HepG2 (cell line): ENCODE data around the gene TPX2. TPM values are rescaled to one million over a fixed set of nuclear protein-coding genes. Genes with fewer than 3 reads are reported as not detected.

Source experiments
- GTF3A ChIP-seq: sonication (generic); formaldehyde crosslinking; conservative IDR thresholded peaks from 2 replicates; pipeline ENCODE4 v1.4.0; 2020; ENCODE audit warnings: mild to moderate bottlenecking, missing genetic modification reagents
- JUND ChIP-seq: sonication (generic); formaldehyde crosslinking; IDR thresholded peaks from 2 replicates; pipeline ENCODE4 v1.8.0; 2022; ENCODE audit warnings: mild to moderate bottlenecking, missing genetic modification reagents
- KMT2A ChIP-seq: sonication (generic); formaldehyde crosslinking; IDR thresholded peaks from 2 replicates; pipeline ENCODE4 v1.4.0; 2020; ENCODE audit warnings: missing genetic modification reagents
- MAF1 ChIP-seq: sonication (generic); formaldehyde crosslinking; IDR thresholded peaks from 2 replicates; pipeline ENCODE4 v1.5.0; 2020; ENCODE audit warnings: missing genetic modification reagents, borderline replicate concordance
- MEIS2 ChIP-seq: sonication (generic); formaldehyde crosslinking; IDR thresholded peaks from 2 replicates; pipeline ENCODE4 v1.9.0; 2021; ENCODE audit warnings: mild to moderate bottlenecking, missing genetic modification reagents
- NCOA2 ChIP-seq: sonication (generic); formaldehyde crosslinking; IDR thresholded peaks from 2 replicates; pipeline ENCODE4 v1.8.0; 2022; ENCODE audit warnings: inconsistent platforms
- SYNCRIP ChIP-seq: fragments of 200-400 bp; formaldehyde crosslinking; IDR thresholded peaks from 2 replicates; pipeline ENCODE4 v1.6.1; 2018; ENCODE audit warnings: mild to moderate bottlenecking, low read depth, low read length; ENCODE audit not compliant: insufficient read depth
- ZNF136 ChIP-seq: sonication (generic); formaldehyde crosslinking; IDR thresholded peaks from 2 replicates; pipeline ENCODE4 v1.8.1; 2022; ENCODE audit warnings: low read depth, mild to moderate bottlenecking, moderate library complexity, missing genetic modification reagents
- ZNF256 ChIP-seq: sonication (generic); formaldehyde crosslinking; conservative IDR thresholded peaks from 2 replicates; pipeline ENCODE4 v1.4.0; 2020; ENCODE audit warnings: missing genetic modification reagents
- ZNF777 ChIP-seq: sonication (generic); formaldehyde crosslinking; IDR thresholded peaks from 2 replicates; pipeline ENCODE4 v1.4.0; 2020; ENCODE audit warnings: missing genetic modification reagents
- polyA plus RNA-seq, 8 experiments: library from polyadenylated mRNA; depleted of rRNA in 3 of 8; stranded (reverse) in 7 of 8; unstranded in 1 of 8; fragments of >200 nt; fragmentation: Illumina TruSeq in 4 of 8; extraction: Trizol in 4 of 8; gene quantifications; 2 replicates each; pipeline versions ENCODE4 v1.2.1 to v1.2.3, GENCODE V29; 2011 to 2016; ENCODE audit warnings: low read depth in 4 of 8, missing spikeins in 1 of 8, mixed read lengths in 1 of 8; ENCODE audit not compliant: insufficient read depth in 1 of 8
- total RNA-seq, 5 experiments: library from RNA; depleted of rRNA; stranded (reverse); fragments of >200 nt; fragmentation: Illumina TruSeq; extraction: Trizol; gene quantifications; 2 replicates each; pipeline ENCODE4 v1.2.3, GENCODE V29; 2016; ENCODE audit warnings: low read depth in 1 of 5
- TF ChIP-seq, protein P1 (sequence below): sonication (generic); formaldehyde crosslinking; IDR thresholded peaks from 2 replicates; pipeline ENCODE4; 2020; ENCODE audit warnings: missing genetic modification reagents, mild to moderate bottlenecking, borderline replicate concordance
- TF ChIP-seq, protein P2 (sequence below): sonication (generic); formaldehyde crosslinking; IDR thresholded peaks from 2 replicates; pipeline ENCODE4 v1.8.1; 2023; ENCODE audit warnings: mild to moderate bottlenecking, missing genetic modification reagents
- TF ChIP-seq, protein P3 (sequence below), 2 experiments: sonication (generic) in 1 of 2; formaldehyde crosslinking in 1 of 2; IDR thresholded peaks; 2 replicates each; pipeline versions ENCODE4 v1.5.1 to v1.6.1; 2011 to 2020; ENCODE audit warnings: borderline replicate concordance in 1 of 2, low read depth in 1 of 2, low read length in 1 of 2, mild to moderate bottlenecking in 1 of 2, missing genetic modification reagents in 1 of 2, moderate library complexity in 1 of 2
- TF ChIP-seq, protein P4 (sequence below): sonication (generic); formaldehyde crosslinking; IDR thresholded peaks from 2 replicates; pipeline ENCODE4 v1.4.0; 2020; ENCODE audit warnings: missing genetic modification reagents
- TF ChIP-seq, protein P5 (sequence below): IDR thresholded peaks from 2 replicates; pipeline ENCODE4 v1.6.1; 2018; ENCODE audit warnings: missing genetic modification reagents, mild to moderate bottlenecking, missing compliant biosample characterization

TPX2 gene
- total and polyA plus RNA-seq, 2 of the 13 experiments (the other 11 are each of a cell fraction or from before 2014, with no cell fraction given): 34.3 to 124 TPM

DNA sequence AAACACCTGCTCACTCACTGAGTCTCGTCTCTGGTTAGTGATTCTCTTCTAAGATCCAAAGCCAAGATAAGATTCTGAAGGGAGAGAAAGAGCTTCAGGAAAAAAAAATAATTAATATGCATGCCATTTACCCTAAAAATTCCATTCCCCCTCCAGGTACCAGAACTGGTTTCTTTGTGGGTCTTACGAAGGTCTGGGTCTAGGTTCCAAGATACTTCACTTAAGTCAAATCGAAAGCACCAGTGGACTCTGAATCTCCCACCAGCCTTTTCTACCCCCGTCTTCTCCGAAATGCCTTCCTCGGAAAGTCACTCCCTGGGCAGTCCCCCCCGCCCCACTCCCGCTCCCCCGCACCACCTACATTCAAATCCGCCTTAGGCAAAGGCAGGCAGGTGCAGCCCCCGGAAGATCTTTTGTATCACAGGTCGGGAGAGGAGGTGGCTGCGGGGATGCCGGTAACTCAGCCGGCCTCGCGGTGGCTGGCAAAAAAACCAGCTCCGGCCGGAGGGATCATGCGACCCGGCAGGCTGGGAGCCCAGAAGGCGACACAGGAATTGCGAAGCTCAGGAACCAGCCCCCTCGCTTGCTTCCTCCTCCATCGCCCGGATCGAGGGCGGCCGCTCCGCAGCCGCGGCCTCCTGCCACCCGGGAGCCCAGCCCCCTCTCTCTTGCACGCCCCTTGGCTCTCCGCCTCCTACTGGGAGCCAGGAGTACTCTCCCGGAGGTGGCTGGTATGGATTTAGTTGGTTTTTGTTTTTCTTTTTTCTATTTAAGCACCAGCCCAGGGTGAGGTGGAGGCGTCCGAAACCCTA is 16.6 kb upstream of the TPX2 start, which contains the start of gene BCL2L1 (continued):
- TF ChIP-seq, protein P1, sequence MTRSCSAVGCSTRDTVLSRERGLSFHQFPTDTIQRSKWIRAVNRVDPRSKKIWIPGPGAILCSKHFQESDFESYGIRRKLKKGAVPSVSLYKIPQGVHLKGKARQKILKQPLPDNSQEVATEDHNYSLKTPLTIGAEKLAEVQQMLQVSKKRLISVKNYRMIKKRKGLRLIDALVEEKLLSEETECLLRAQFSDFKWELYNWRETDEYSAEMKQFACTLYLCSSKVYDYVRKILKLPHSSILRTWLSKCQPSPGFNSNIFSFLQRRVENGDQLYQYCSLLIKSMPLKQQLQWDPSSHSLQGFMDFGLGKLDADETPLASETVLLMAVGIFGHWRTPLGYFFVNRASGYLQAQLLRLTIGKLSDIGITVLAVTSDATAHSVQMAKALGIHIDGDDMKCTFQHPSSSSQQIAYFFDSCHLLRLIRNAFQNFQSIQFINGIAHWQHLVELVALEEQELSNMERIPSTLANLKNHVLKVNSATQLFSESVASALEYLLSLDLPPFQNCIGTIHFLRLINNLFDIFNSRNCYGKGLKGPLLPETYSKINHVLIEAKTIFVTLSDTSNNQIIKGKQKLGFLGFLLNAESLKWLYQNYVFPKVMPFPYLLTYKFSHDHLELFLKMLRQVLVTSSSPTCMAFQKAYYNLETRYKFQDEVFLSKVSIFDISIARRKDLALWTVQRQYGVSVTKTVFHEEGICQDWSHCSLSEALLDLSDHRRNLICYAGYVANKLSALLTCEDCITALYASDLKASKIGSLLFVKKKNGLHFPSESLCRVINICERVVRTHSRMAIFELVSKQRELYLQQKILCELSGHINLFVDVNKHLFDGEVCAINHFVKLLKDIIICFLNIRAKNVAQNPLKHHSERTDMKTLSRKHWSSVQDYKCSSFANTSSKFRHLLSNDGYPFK: no peak; the same call in 1 of the 2 replicates
- no peak for TF ChIP-seq ZNF777 (CRISPR knock-in tag)
- TF ChIP-seq, protein P2, sequence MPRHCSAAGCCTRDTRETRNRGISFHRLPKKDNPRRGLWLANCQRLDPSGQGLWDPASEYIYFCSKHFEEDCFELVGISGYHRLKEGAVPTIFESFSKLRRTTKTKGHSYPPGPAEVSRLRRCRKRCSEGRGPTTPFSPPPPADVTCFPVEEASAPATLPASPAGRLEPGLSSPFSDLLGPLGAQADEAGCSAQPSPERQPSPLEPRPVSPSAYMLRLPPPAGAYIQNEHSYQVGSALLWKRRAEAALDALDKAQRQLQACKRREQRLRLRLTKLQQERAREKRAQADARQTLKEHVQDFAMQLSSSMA: no peak
- TF ChIP-seq GTF3A (CRISPR knock-in tag): 0 out of 2 replicates have a peak, but pooled peaks have one; percentile 71
- no peak for TF ChIP-seq MAF1
- TF ChIP-seq, protein P3, sequence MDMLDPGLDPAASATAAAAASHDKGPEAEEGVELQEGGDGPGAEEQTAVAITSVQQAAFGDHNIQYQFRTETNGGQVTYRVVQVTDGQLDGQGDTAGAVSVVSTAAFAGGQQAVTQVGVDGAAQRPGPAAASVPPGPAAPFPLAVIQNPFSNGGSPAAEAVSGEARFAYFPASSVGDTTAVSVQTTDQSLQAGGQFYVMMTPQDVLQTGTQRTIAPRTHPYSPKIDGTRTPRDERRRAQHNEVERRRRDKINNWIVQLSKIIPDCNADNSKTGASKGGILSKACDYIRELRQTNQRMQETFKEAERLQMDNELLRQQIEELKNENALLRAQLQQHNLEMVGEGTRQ (IDR thresholded peaks at IDR 0.05; ENCODE audit: low read depth, low read length): no peak
- TF ChIP-seq, protein P3 (CRISPR knock-in tag; IDR thresholded peaks at IDR 0.05; ENCODE audit: borderline replicate concordance): peak; percentile 16; the same call in 1 of the 2 replicates
- peak; percentile 62 for TF ChIP-seq NCOA2 (CRISPR knock-in tag)
- no peak for TF ChIP-seq JUND (CRISPR knock-in tag)
- no peak for TF ChIP-seq SYNCRIP
- TF ChIP-seq ZNF136 (CRISPR knock-in tag): no peak
- TF ChIP-seq KMT2A (CRISPR knock-in tag): peak; percentile 79; the same call in 1 of the 2 replicates
- TF ChIP-seq, protein P4, sequence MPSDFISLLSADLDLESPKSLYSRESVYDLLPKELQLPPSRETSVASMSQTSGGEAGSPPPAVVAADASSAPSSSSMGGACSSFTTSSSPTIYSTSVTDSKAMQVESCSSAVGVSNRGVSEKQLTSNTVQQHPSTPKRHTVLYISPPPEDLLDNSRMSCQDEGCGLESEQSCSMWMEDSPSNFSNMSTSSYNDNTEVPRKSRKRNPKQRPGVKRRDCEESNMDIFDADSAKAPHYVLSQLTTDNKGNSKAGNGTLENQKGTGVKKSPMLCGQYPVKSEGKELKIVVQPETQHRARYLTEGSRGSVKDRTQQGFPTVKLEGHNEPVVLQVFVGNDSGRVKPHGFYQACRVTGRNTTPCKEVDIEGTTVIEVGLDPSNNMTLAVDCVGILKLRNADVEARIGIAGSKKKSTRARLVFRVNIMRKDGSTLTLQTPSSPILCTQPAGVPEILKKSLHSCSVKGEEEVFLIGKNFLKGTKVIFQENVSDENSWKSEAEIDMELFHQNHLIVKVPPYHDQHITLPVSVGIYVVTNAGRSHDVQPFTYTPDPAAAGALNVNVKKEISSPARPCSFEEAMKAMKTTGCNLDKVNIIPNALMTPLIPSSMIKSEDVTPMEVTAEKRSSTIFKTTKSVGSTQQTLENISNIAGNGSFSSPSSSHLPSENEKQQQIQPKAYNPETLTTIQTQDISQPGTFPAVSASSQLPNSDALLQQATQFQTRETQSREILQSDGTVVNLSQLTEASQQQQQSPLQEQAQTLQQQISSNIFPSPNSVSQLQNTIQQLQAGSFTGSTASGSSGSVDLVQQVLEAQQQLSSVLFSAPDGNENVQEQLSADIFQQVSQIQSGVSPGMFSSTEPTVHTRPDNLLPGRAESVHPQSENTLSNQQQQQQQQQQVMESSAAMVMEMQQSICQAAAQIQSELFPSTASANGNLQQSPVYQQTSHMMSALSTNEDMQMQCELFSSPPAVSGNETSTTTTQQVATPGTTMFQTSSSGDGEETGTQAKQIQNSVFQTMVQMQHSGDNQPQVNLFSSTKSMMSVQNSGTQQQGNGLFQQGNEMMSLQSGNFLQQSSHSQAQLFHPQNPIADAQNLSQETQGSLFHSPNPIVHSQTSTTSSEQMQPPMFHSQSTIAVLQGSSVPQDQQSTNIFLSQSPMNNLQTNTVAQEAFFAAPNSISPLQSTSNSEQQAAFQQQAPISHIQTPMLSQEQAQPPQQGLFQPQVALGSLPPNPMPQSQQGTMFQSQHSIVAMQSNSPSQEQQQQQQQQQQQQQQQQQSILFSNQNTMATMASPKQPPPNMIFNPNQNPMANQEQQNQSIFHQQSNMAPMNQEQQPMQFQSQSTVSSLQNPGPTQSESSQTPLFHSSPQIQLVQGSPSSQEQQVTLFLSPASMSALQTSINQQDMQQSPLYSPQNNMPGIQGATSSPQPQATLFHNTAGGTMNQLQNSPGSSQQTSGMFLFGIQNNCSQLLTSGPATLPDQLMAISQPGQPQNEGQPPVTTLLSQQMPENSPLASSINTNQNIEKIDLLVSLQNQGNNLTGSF (CRISPR knock-in tag): no peak
- TF ChIP-seq ZNF256 (CRISPR knock-in tag): peak; percentile 2; the same call in 1 of the 2 replicates
- no peak for TF ChIP-seq MEIS2
- TF ChIP-seq, protein P5, sequence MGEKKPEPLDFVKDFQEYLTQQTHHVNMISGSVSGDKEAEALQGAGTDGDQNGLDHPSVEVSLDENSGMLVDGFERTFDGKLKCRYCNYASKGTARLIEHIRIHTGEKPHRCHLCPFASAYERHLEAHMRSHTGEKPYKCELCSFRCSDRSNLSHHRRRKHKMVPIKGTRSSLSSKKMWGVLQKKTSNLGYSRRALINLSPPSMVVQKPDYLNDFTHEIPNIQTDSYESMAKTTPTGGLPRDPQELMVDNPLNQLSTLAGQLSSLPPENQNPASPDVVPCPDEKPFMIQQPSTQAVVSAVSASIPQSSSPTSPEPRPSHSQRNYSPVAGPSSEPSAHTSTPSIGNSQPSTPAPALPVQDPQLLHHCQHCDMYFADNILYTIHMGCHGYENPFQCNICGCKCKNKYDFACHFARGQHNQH: peak; percentile 39; the same call in 1 of the 2 replicates
